Peyer's patch (tissue), 4 donors: ENCODE results near the gene HDAC4. TPM values are rescaled to one million over a fixed set of nuclear protein-coding genes. Genes with fewer than 3 reads are reported as not detected.

Experiments
- DNase-seq, 3 donors: peaks; one replicate each; pipeline ENCODE4 v3.0.0-alpha.2; 2017 to 2019
- H3K27ac ChIP-seq, 4 donors: fragments of 200-600 bp; sonication (generic); one replicate each; pipeline ENCODE4 v1.5.1; 2016 to 2019
- H3K27me3 ChIP-seq, 2 donors: fragments of 200-600 bp; sonication (generic); one replicate each; pipeline ENCODE4 v1.5.1; 2019
- H3K36me3 ChIP-seq, 3 donors: fragments of 200-600 bp; sonication (generic); one replicate each; pipeline ENCODE4 v1.5.1; 2016 to 2019
- H3K4me1 ChIP-seq, 4 donors: fragments of 200-600 bp; sonication (generic); one replicate each; pipeline ENCODE4 v1.5.1; 2016 to 2019
- H3K4me3 ChIP-seq, 4 donors: fragments of 200-600 bp; sonication (generic); 1 replicate in 3 of 4; 2 replicates in 1 of 4; pipeline ENCODE4 v1.5.1; 2016 to 2019; ENCODE audit warnings: mild to moderate bottlenecking in 1 of 4
- H3K9me3 ChIP-seq, 4 donors: fragments of 200-600 bp; sonication (generic); one replicate each; pipeline ENCODE4 v1.5.1; 2016 to 2019; ENCODE audit warnings: mild to moderate bottlenecking in 1 of 4
- CTCF ChIP-seq, 6 experiments: fragments of 450-650 bp in 4 of 6; fragments of 200-600 bp in 2 of 6; sonication (generic) in 1 of 6; IDR thresholded peaks; one replicate each; pipeline ENCODE4 v1.5.1; 2017 to 2019; ENCODE audit warnings: antibody characterized with exemption in 6 of 6, mild to moderate bottlenecking in 3 of 6, moderate library complexity in 1 of 6
- POLR2A ChIP-seq, 2 donors: fragments of 450-650 bp; IDR thresholded peaks; one replicate each; pipeline ENCODE4 v1.5.1; 2017; ENCODE audit warnings: antibody characterized with exemption in 2 of 2, mild to moderate bottlenecking in 2 of 2, moderate library complexity in 2 of 2
- total RNA-seq, 4 donors: library from RNA; depleted of rRNA; stranded (reverse); fragments of >200 nt; gene quantifications; one replicate each; pipeline ENCODE4 v1.1.0, GENCODE V29; 2016

Gene HDAC4
- total RNA-seq, 4 donors from 2014 or later = 28.9 to 198 (median 102) TPM

DNA sequence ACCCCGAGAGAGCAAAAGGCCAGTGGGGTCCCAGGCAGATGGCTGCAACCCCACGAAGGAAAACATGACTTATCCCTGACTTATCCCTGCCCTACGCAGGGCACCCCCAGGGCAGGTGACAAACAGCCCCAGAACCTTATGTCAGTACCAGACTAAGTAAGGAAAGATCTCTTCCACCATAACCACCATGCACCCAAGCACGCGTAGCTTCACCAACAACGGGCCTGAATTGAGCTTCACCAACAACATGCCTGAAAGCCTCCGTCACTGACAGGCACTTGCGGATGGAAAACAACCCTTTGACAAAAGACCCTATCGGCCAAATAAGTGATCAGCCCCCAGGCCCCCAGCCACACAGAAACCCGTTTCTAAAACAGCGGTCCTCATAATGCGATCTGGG is 34.1 kb downstream of the HDAC4 start:
- no peaks in the 10 kb centered on the region for H3K36me3 ChIP-seq
- TF ChIP-seq CTCF (IDR thresholded peaks at IDR 0.05) (no peak), POLR2A (IDR thresholded peaks at IDR 0.05) (no peak)
- no peaks in the 10 kb centered on the region for H3K27me3 ChIP-seq
- no peak overlapping the region for H3K4me3 ChIP-seq
- H3K4me1 ChIP-seq = peaks cover 0 to 12% (median 0%) of the 10 kb centered on the region in 4 donors
- H3K27ac ChIP-seq = no peak overlapping the region
- peak in 2 of 3 donors; percentile 8 to 32 for DNase-seq
- H3K9me3 ChIP-seq = no peaks in the 10 kb centered on the region

DNA sequence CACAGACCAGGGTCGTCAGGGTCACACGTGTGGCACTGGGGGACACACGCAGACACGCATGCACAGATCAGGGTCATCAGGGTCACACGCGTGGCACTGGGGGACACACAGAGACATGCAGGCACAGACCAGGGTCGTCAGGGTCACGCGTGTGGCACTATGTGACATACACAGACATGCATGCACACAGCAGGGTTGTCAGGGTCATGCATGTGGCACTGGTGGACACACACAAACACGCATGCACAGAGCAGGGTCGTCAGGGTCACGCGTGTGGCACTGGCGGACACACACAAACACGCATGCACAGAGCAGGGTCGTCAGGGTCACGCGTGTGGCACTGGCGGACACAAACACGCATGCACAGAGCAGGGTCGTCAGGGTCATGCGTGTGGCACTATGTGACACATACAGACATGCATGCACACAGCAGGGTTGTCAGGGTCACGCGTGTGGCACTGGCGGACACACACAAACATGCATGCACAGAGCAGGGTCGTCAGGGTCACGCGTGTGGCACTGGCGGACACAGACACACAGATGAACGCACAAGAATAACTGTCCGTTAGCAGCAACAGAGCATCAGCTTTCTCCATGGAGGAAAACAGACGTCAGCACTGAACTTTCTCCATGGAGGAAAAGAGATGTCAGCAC is 34.9 kb downstream of the HDAC4 start:
- no peak for TF ChIP-seq CTCF (IDR thresholded peaks at IDR 0.05)
- no peak for TF ChIP-seq POLR2A (IDR thresholded peaks at IDR 0.05)
- Histone ChIP-seq H3K27me3 (no peaks in the 10 kb centered on the region), H3K9me3 (no peaks in the 10 kb centered on the region), H3K4me1 (peaks cover 0 to 12% (median 0%) of the 10 kb centered on the region in 4 donors), H3K27ac (no peak overlapping the region), H3K4me3 (no peak overlapping the region), H3K36me3 (no peaks in the 10 kb centered on the region)
- no peak for DNase-seq

DNA sequence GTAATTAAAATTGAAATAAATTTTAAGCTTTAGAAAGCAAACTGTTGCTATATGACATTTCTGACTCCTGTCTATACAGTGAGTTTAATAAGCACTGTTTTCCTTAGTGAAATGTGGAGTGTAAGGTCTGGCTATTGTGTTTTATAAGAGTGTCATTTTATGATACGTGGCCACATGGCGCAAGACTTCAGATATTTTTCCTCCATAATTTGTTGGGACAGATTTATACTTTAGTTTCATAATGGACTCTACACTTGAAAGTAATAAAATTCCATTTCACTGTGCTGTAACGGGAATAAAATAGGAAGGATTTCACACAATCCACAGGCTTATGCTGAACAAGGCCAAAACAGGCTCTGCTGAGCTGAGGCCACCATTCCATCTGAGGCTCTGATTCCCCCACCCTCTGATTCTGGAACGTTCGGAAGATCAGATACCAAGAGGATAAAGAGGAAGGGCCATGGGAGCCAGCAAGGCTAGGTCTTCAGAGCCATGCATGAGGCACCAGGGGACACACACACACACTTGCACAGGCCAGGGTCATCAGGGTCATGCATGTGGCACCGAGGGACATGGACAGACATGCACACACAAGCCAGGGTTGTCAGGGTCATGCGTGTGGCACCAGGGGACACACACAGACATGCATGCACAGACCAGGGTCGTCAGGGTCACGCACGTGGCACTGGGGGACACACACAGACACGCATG is 35.6 kb downstream of the HDAC4 start:
- TF ChIP-seq CTCF (IDR thresholded peaks at IDR 0.05) (no peak), POLR2A (IDR thresholded peaks at IDR 0.05) (no peak)
- H3K9me3 ChIP-seq = no peaks in the 10 kb centered on the region
- peak in 1 of 3 donors; percentile 27 for DNase-seq
- no peak overlapping the region for H3K4me3 ChIP-seq
- peaks cover 0 to 8% (median 0%) of the 10 kb centered on the region in 4 donors for H3K4me1 ChIP-seq
- H3K27me3 ChIP-seq = no peaks in the 10 kb centered on the region
- H3K36me3 ChIP-seq = no peaks in the 10 kb centered on the region
- H3K27ac ChIP-seq = no peak overlapping the region

DNA sequence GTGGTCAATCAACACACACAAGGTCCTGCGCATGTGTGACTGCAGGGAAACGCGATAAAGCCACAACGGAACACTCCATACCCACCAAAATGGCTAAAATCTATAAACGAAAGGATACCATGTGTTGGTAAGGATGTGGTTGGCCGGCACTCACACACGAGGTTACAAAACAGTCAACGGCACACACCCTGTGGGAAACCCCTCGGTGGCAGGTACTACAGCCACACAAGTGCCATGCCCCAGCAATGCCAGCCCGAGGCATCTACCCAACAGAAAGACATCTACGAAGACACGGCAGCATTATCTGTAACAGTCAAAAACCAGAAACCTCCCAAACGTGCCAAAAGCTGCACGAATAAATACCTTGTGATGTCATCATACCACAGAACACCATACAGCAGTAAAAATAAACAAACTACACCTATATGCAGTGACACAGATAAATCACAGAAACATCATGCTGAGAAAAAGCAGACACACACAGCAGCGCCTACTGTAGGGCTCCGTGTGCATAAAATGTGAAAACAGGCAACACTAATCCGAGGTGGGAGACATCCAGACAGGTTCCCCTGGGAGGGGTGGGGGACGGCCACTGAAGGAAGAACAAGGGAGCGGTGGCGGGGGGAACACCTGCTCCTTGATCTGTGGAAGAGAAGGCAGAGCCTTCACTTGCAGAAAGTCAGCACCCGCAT is 36.7 kb downstream of the HDAC4 start:
- Histone ChIP-seq H3K4me1 (peaks cover 0 to 2% (median 0%) of the 10 kb centered on the region in 4 donors), H3K9me3 (no peaks in the 10 kb centered on the region), H3K27ac (no peak overlapping the region), H3K4me3 (no peak overlapping the region), H3K27me3 (no peaks in the 10 kb centered on the region), H3K36me3 (no peaks in the 10 kb centered on the region)
- DNase-seq = peak in 1 of 3 donors; percentile 40
- TF ChIP-seq POLR2A (IDR thresholded peaks at IDR 0.05) (no peak), CTCF (IDR thresholded peaks at IDR 0.05) (no peak)

- TF ChIP-seq CTCF (IDR thresholded peaks at IDR 0.05) (no peak), POLR2A (IDR thresholded peaks at IDR 0.05) (no peak)
- no peak overlapping the region for H3K27ac ChIP-seq
- H3K4me1 ChIP-seq = no peaks in the 10 kb centered on the region
- H3K36me3 ChIP-seq = no peaks in the 10 kb centered on the region
- no peak overlapping the region for H3K4me3 ChIP-seq
- H3K27me3 ChIP-seq = no peaks in the 10 kb centered on the region
- DNase-seq = no peak
- H3K9me3 ChIP-seq = no peaks in the 10 kb centered on the region
Measured at GRCh38 chr2:239362507-239362906, 38.3 kb downstream of the HDAC4 start.
